ENCODE results near the gene DPEP3. TPM values are rescaled to one million over a fixed set of nuclear protein-coding genes. Genes with fewer than 3 reads are reported as not detected.

Gene DPEP3
- total and polyA plus RNA-seq, 4 donors: 0.16 to 0.51 (median 0.40) TPM; not detected in 1

- peak in 2 of 3 donors; percentile 59 to 73 for DNase-seq
- H3K36me3 ChIP-seq (ENCODE audit: control insufficient read depth in 4 of 4, insufficient read depth in 4 of 4, low read length in 4 of 4): peaks cover 0 to 32% (median 10%) of the 10 kb centered on the region in 4 donors
- peak within 1 kb of the TSS; percentile 94 for H3K27ac ChIP-seq (ENCODE audit: low read depth in 1 of 2, low read length in 1 of 2)
- peak; percentile 44 for ATAC-seq (ENCODE audit: insufficient read depth, low FRiP score)
- no peak for TF ChIP-seq CTCF (IDR thresholded peaks at IDR 0.05; ENCODE audit: control extremely low read depth, extremely low read depth)
- WGBS, 2 donors: 0% methylated on average over 52 to 54 of the region's 54 CpGs
- peak within 1 kb of the TSS; percentile 89 for H3K4me3 ChIP-seq
- H3K27me3 ChIP-seq (ENCODE audit: control insufficient read depth in 3 of 3, insufficient read depth in 3 of 3, low read length in 2 of 3): no peaks in the 10 kb centered on the region
- H3K4me1 ChIP-seq (ENCODE audit: control insufficient read depth in 5 of 5, insufficient read depth in 5 of 5, low read length in 5 of 5): peaks cover 0 to 23% (median 5%) of the 10 kb centered on the region in 5 donors
- H3K9me3 ChIP-seq (ENCODE audit: control insufficient read depth in 4 of 4, insufficient read depth in 3 of 4, low read length in 3 of 4): no peaks in the 10 kb centered on the region
- H3K9ac ChIP-seq (ENCODE audit: insufficient read depth in 1 of 2, low read length in 2 of 2): peak within 1 kb of the TSS; percentile 77 to 83
These were observed 44.0 kb downstream of the DPEP3 start, which contains the start of gene PSMB10 for GRCh38 chr16:67936124-67936879. PSMB10 (minus strand) TSS chr16:67936850; CDS start chr16:67936749, 101 bp downstream.

GRCh38 chr16:67935402-67936123 lies 44.7 kb downstream of the DPEP3 start:
- H3K9me3 ChIP-seq (ENCODE audit: control insufficient read depth in 4 of 4, insufficient read depth in 3 of 4, low read length in 3 of 4): no peaks in the 10 kb centered on the region
- peaks cover 0 to 23% (median 5%) of the 10 kb centered on the region in 5 donors for H3K4me1 ChIP-seq (ENCODE audit: control insufficient read depth in 5 of 5, insufficient read depth in 5 of 5, low read length in 5 of 5)
- DNase-seq: peak; percentile 94 to 97 (median 96)
- H3K36me3 ChIP-seq (ENCODE audit: control insufficient read depth in 4 of 4, insufficient read depth in 4 of 4, low read length in 4 of 4): peaks cover 0 to 39% (median 10%) of the 10 kb centered on the region in 4 donors
- H3K4me3 ChIP-seq: peak overlapping the region; percentile 89
- no peaks in the 10 kb centered on the region for H3K27me3 ChIP-seq (ENCODE audit: control insufficient read depth in 3 of 3, insufficient read depth in 3 of 3, low read length in 2 of 3)
- peak overlapping the region; percentile 94 for H3K27ac ChIP-seq (ENCODE audit: low read depth in 1 of 2, low read length in 1 of 2)
- WGBS, 2 donors: 5 to 15% methylated on average over 51 to 55 of the region's 55 CpGs
- TF ChIP-seq CTCF (IDR thresholded peaks at IDR 0.05; ENCODE audit: control extremely low read depth, extremely low read depth): no peak
- peak overlapping the region; percentile 77 to 83 for H3K9ac ChIP-seq (ENCODE audit: insufficient read depth in 1 of 2, low read length in 2 of 2)
- ATAC-seq (ENCODE audit: insufficient read depth, low FRiP score): peak; percentile 94

GRCh38 chr16:67935101-67935401 lies 45.2 kb downstream of the DPEP3 start:
- Histone ChIP-seq H3K27ac (ENCODE audit: low read depth in 1 of 2, low read length in 1 of 2) (peak overlapping the region; percentile 38 to 94), H3K9ac (ENCODE audit: insufficient read depth in 1 of 2, low read length in 2 of 2) (peak overlapping the region in 1 of 2 donors; percentile 43), H3K4me1 (ENCODE audit: control insufficient read depth in 5 of 5, insufficient read depth in 5 of 5, low read length in 5 of 5) (peaks cover 0 to 23% (median 5%) of the 10 kb centered on the region in 5 donors), H3K4me3 (peak overlapping the region; percentile 20), H3K9me3 (ENCODE audit: control insufficient read depth in 4 of 4, insufficient read depth in 3 of 4, low read length in 3 of 4) (no peaks in the 10 kb centered on the region), H3K27me3 (ENCODE audit: control insufficient read depth in 3 of 3, insufficient read depth in 3 of 3, low read length in 2 of 3) (no peaks in the 10 kb centered on the region), H3K36me3 (ENCODE audit: control insufficient read depth in 4 of 4, insufficient read depth in 4 of 4, low read length in 4 of 4) (peaks cover 0 to 39% (median 7%) of the 10 kb centered on the region in 4 donors)
- WGBS, 2 donors: 50 to 70% methylated on average over 13 of the region's 13 CpGs
- no peak for TF ChIP-seq CTCF (IDR thresholded peaks at IDR 0.05; ENCODE audit: control extremely low read depth, extremely low read depth)
- ATAC-seq (ENCODE audit: insufficient read depth, low FRiP score) (no peak), DNase-seq (peak in 2 of 3 donors; percentile 29 to 33)

Data from lung (tissue), 12 donors.